OCI-LY3 (cell line): ENCODE measurements around the gene SUSD5.

Experiments
- H2AFZ ChIP-seq: fragments of 200-600, 300-600 bp; shearing (Covaris generic); 2 replicates; pipeline ENCODE4 v1.6.0; 2014; ENCODE audit warnings: antibody characterized with exemption, low read depth, low read length
- H3K27ac ChIP-seq: fragments of 200-600, 300-600 bp; sonication (generic); 2 replicates; pipeline ENCODE4 v1.5.1; 2014; ENCODE audit warnings: mild to moderate bottlenecking, low read length, moderate library complexity, mixed read lengths
- H3K27me3 ChIP-seq: fragments of 200-600, 300-600 bp; sonication (generic); 2 replicates; pipeline ENCODE4 v1.6.1; 2014; ENCODE audit warnings: low read depth, low read length, mixed read lengths
- H3K36me3 ChIP-seq: fragments of 200-600, 300-600 bp; sonication (generic); replicated peaks from 2 replicates; pipeline ENCODE3; 2014; ENCODE audit warnings: low read depth, low read length, mixed read lengths
- H3K4me1 ChIP-seq: fragments of 300-600, 200-600 bp; sonication (generic); 2 replicates; pipeline ENCODE4 v1.6.1; 2014; ENCODE audit warnings: low read length, mixed read lengths
- H3K4me2 ChIP-seq: fragments of 200-600, 300-600 bp; sonication (generic); 2 replicates; pipeline ENCODE4 v1.6.1; 2014; ENCODE audit warnings: low read length, mixed read lengths
- H3K4me3 ChIP-seq: fragments of 300-600, 200-600 bp; sonication (generic); 2 replicates; pipeline ENCODE4 v1.5.1; 2014; ENCODE audit warnings: antibody characterized with exemption, mild to moderate bottlenecking, low read length, moderate library complexity
- H3K79me2 ChIP-seq: fragments of 300-600, 200-600 bp; shearing (Covaris generic); 2 replicates; pipeline ENCODE4 v1.6.1; 2014; ENCODE audit warnings: mild to moderate bottlenecking, low read length, mixed read lengths
- H3K9ac ChIP-seq: fragments of 300-600, 200-600 bp; shearing (Covaris generic); 2 replicates; pipeline ENCODE4 v1.6.0; 2014; ENCODE audit warnings: mild to moderate bottlenecking, low read length, moderate library complexity
- H3K9me3 ChIP-seq: fragments of 200-600, 300-600 bp; shearing (Covaris generic); 2 replicates; pipeline ENCODE4 v1.6.1; 2014; ENCODE audit warnings: low read length, mixed read lengths; ENCODE audit not compliant: insufficient read depth
- H4K20me1 ChIP-seq: fragments of 200-600, 300-600 bp; sonication (generic); 2 replicates; pipeline ENCODE4 v1.6.1; 2016; ENCODE audit warnings: low read length, mixed read lengths; ENCODE audit not compliant: insufficient read depth
- CTCF ChIP-seq: fragments of 200-600, 300-600 bp; sonication (generic); IDR thresholded peaks from 2 replicates; pipeline ENCODE4 v1.5.1; 2014; ENCODE audit warnings: antibody characterized with exemption, low read length, low read depth
- EZH2phosphoT487 ChIP-seq: fragments of 200-600 bp; shearing (Covaris generic); IDR thresholded peaks from 2 replicates; pipeline ENCODE4 v1.6.1; 2018; ENCODE audit warnings: antibody characterized with exemption, mixed run types, low read depth

Gene SUSD5

DNA sequence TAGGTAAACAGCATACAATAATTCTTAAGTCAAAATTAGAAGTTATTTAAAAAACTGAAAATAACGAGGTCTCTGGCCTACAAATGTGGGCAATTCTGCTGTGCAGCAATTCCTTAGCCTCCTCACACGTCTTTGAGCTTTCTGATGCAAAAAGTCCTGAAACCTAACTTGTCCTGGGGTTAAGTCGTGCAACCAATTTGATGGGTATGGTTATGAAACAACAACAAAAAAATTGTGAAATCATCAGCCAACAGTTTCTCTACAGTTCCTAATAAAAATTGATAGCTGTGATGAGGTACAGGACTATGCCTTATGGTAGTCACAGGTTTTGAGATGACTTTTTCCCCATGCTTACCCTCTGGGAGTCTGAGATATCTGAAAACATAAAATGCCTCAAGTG, 115.1 kb downstream of the SUSD5 start:
- Histone ChIP-seq H3K27ac (no peak overlapping the region), H3K36me3 (no peaks in the 10 kb centered on the region), H4K20me1 (no peaks in the 10 kb centered on the region), H2AFZ (no peak overlapping the region), H3K79me2 (no peaks in the 10 kb centered on the region), H3K9ac (no peak overlapping the region), H3K9me3 (no peaks in the 10 kb centered on the region), H3K4me1 (peaks cover 9% of the 10 kb centered on the region; the same call in 1 of the 2 replicates), H3K27me3 (no peaks in the 10 kb centered on the region), H3K4me2 (no peak overlapping the region), H3K4me3 (no peak overlapping the region)
- TF ChIP-seq EZH2phosphoT487: no peak
- TF ChIP-seq CTCF: no peak

GRCh38 chr3:33103034-33103433, 115.6 kb downstream of the SUSD5 start:
- no peak overlapping the region for H2AFZ ChIP-seq
- H3K9ac ChIP-seq: no peak overlapping the region
- TF ChIP-seq CTCF (no peak), EZH2phosphoT487 (no peak)
- H4K20me1 ChIP-seq: no peaks in the 10 kb centered on the region
- no peaks in the 10 kb centered on the region for H3K9me3 ChIP-seq
- peaks cover 9% of the 10 kb centered on the region; the same call in 1 of the 2 replicates for H3K4me1 ChIP-seq
- H3K36me3 ChIP-seq: no peaks in the 10 kb centered on the region
- no peak overlapping the region for H3K4me3 ChIP-seq
- no peaks in the 10 kb centered on the region for H3K79me2 ChIP-seq
- H3K27ac ChIP-seq: no peak overlapping the region
- no peaks in the 10 kb centered on the region for H3K27me3 ChIP-seq
- H3K4me2 ChIP-seq: no peak overlapping the region

DNA sequence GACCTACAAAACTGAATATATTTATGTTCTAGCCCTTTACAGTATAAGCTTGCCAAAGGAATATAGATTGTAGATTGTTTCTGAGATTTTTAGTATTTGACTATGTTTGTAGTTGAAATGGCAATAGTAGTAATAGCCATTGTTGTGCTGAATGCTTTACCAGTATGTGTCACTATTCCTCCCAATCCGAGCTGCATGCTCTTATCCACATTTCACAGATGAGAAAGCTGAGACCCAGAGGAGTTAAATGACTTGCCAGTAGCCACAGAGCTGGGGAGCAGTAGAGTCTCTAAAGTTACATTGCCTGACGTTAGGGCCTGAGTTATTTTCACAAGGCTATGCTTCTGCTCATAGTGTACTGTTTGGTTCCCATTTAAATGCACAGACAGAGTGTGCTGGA, 118.4 kb downstream of the SUSD5 start:
- H3K9ac ChIP-seq: no peak overlapping the region

More for the DNA sequence above, 118.4 kb downstream of the SUSD5 start:
- Histone ChIP-seq H3K4me1 (peaks cover 7% of the 10 kb centered on the region), H3K27me3 (no peaks in the 10 kb centered on the region), H4K20me1 (peaks cover 9% of the 10 kb centered on the region), H3K4me3 (no peak overlapping the region), H3K27ac (no peak overlapping the region), H3K4me2 (no peak overlapping the region), H3K79me2 (peaks cover 18% of the 10 kb centered on the region), H3K36me3 (no peaks in the 10 kb centered on the region), H3K9me3 (no peaks in the 10 kb centered on the region), H2AFZ (no peak overlapping the region)
- TF ChIP-seq CTCF (no peak), EZH2phosphoT487 (no peak)
